Vagina (tissue), 2 donors: ENCODE data around the gene TYSND1.

ENCODE experiments used
- CTCF ChIP-seq, 3 experiments: fragments of 450-650 bp in 2 of 3; fragments of 200-600 bp in 1 of 3; sonication (generic) in 1 of 3; IDR thresholded peaks; one replicate each; pipeline ENCODE4 v1.5.1; 2017 to 2019; ENCODE audit warnings: antibody characterized with exemption in 3 of 3, mild to moderate bottlenecking in 2 of 3, moderate library complexity in 2 of 3
- POLR2A ChIP-seq, 2 donors: fragments of 450-650 bp; IDR thresholded peaks; one replicate each; pipeline ENCODE4 v1.6.1; 2017; ENCODE audit warnings: antibody characterized with exemption in 2 of 2, mild to moderate bottlenecking in 2 of 2, moderate library complexity in 2 of 2
- POLR2AphosphoS5 ChIP-seq, 2 donors: sonication (generic); formaldehyde crosslinking; IDR thresholded peaks; one replicate each; pipeline ENCODE4 v1.9.0; 2017; ENCODE audit warnings: antibody characterized with exemption in 2 of 2, mild to moderate bottlenecking in 2 of 2, low read depth in 1 of 2; ENCODE audit not compliant: insufficient read depth in 1 of 2

GRCh38 chr10:70186090-70186489 lies 39.6 kb upstream of the TYSND1 start:
- TF ChIP-seq CTCF (IDR thresholded peaks at IDR 0.05) (no peak), POLR2A (IDR thresholded peaks at IDR 0.05) (no peak), POLR2AphosphoS5 (IDR thresholded peaks at IDR 0.05; ENCODE audit: insufficient read depth in 1 of 2, low read depth in 1 of 2) (no peak)
